ENCODE data around the gene TRAP1. TPM values are rescaled to one million over a fixed set of nuclear protein-coding genes. Genes with fewer than 3 reads are reported as not detected.
A peak's percentile ranks its signal among the peaks of the same experiment; 100 is the strongest.

Gene TRAP1
- polyA plus RNA-seq, 2 of the 4 experiments (the other 2 are of a cell fraction): 103 to 198 TPM

GRCh38 chr16:3650631-3651265, 66.6 kb downstream of the TRAP1 start:
- POLR2A ChIA-PET: no interaction called here
- FAIRE-seq: no peak

GRCh38 chr16:3646348-3646920, 70.9 kb downstream of the TRAP1 start:
- peak overlapping the region; percentile 72 for H3K4me2 ChIP-seq

More at GRCh38 chr16:3650631-3651265, 66.6 kb downstream of the TRAP1 start:
- no peak for TF ChIP-seq SMC3 (IDR thresholded peaks at IDR 0.05)
- no peak for TF ChIP-seq FOXS1 (CRISPR knock-in tag; IDR thresholded peaks at IDR 0.05)
- no peak for TF ChIP-seq ZC3H11A (IDR thresholded peaks at IDR 0.05)
- Histone ChIP-seq H3K27ac (no peak overlapping the region), H3K4me1 (peaks cover 16% of the 10 kb centered on the region), H3K4me3 (no peak overlapping the region), H3K4me2 (no peak overlapping the region), H3K9me3 (no peaks in the 10 kb centered on the region)
- CTCF ChIA-PET: interaction anchor here (1.7 kb wide), 1 partner anchor 12 kb away, joined by 5 read pairs; no protein-coding TSS in a partner anchor
- no peak for ATAC-seq
- no peak for DNase-seq (ENCODE audit: low read depth in 1 of 2, low spot score in 1 of 2)
- WGBS (ENCODE audit: missing lambda C conversion rate): 88% methylated on average over 13 of the region's 13 CpGs

GRCh38 chr16:3645504-3646347, 71.6 kb downstream of the TRAP1 start:
- Histone ChIP-seq H3K4me2 (peak overlapping the region; percentile 72), H3K4me3 (no peak overlapping the region)
- POLR2A ChIA-PET: no interaction called here

More at GRCh38 chr16:3646348-3646920, 70.9 kb downstream of the TRAP1 start:
- DNase-seq (ENCODE audit: low read depth in 1 of 2, low spot score in 1 of 2): peak; percentile 62 to 80
- peak; percentile 47 to 70 for ATAC-seq
- no peak for FAIRE-seq
- POLR2A ChIA-PET: no interaction called here
- no peak overlapping the region for H3K4me3 ChIP-seq
- WGBS (ENCODE audit: missing lambda C conversion rate): 51% methylated on average over 14 of the region's 15 CpGs
- CTCF ChIA-PET: interaction anchor here (0.6 to 1.8 kb wide), 4 partner anchors 9 to 294 kb away, joined by 3 to 5 read pairs (median 4); partner anchors contain the start of gene DNASE1
- no peaks in the 10 kb centered on the region for H3K9me3 ChIP-seq
- TF ChIP-seq MAZ (IDR thresholded peaks at IDR 0.05; ENCODE audit: borderline replicate concordance, low read depth, low read length) (no peak), FOSL2 (IDR thresholded peaks at IDR 0.05) (0 out of 2 replicates have a peak, but pooled peaks have one; percentile 27), FOSL2 (CRISPR knock-in tag; IDR thresholded peaks at IDR 0.05) (peak; percentile 64)
- peak overlapping the region; percentile 44 to 51; a peak in 3 of 6 replicates for H3K27ac ChIP-seq
- H3K4me1 ChIP-seq: peaks cover 16% of the 10 kb centered on the region

GRCh38 chr16:3645108-3645503, 72.2 kb downstream of the TRAP1 start:
- no peak overlapping the region for H3K4me2 ChIP-seq
- WGBS (ENCODE audit: missing lambda C conversion rate): 95% methylated on average over 6 of the region's 6 CpGs

More at GRCh38 chr16:3645504-3646347, 71.6 kb downstream of the TRAP1 start:
- Histone ChIP-seq H3K9me3 (no peaks in the 10 kb centered on the region), H3K27ac (peak overlapping the region; percentile 44 to 51; a peak in 4 of 6 replicates), H3K4me1 (peaks cover 16% of the 10 kb centered on the region)
- DNase-seq (ENCODE audit: low read depth in 1 of 2, low spot score in 1 of 2) (no peak), FAIRE-seq (no peak), ATAC-seq (peak; percentile 15 to 46; a peak in 3 of 6 replicates)
- CTCF ChIA-PET: interaction anchor here (0.6 to 1.8 kb wide), 4 partner anchors 9 to 294 kb away, joined by 3 to 5 read pairs (median 4); partner anchors contain the start of gene DNASE1
- WGBS (ENCODE audit: missing lambda C conversion rate): 68% methylated on average over 19 of the region's 19 CpGs
- TF ChIP-seq E2F6 (IDR thresholded peaks at IDR 0.05; ENCODE audit: borderline replicate concordance, low read depth): no peak
- peak in 1 of 2 experiments; percentile 15; a peak in 1 of 4 replicates for TF ChIP-seq CEBPB (IDR thresholded peaks at IDR 0.05)
- TF ChIP-seq RNF2 (IDR thresholded peaks at IDR 0.05; ENCODE audit: borderline replicate concordance, low read depth): no peak

More at GRCh38 chr16:3645108-3645503, 72.2 kb downstream of the TRAP1 start:
- Histone ChIP-seq H3K27ac (peak overlapping the region in 1 of 2 experiments; percentile 51; a peak in 1 of 6 replicates), H3K9me3 (no peaks in the 10 kb centered on the region), H3K4me3 (no peak overlapping the region), H3K4me1 (peaks cover 16% of the 10 kb centered on the region)
- ATAC-seq (no peak), DNase-seq (ENCODE audit: low read depth in 1 of 2, low spot score in 1 of 2) (no peak), FAIRE-seq (no peak)
- CTCF ChIA-PET: interaction anchor here (1.8 kb wide), 1 partner anchor 10 kb away, joined by 5 read pairs; the partner anchor contains the start of gene DNASE1
- POLR2A ChIA-PET: no interaction called here
- TF ChIP-seq KDM1A (IDR thresholded peaks at IDR 0.05; ENCODE audit: low read depth): no peak
- TF ChIP-seq KDM5A (IDR thresholded peaks at IDR 0.05): no peak
- no peak for TF ChIP-seq POLR2A (IDR thresholded peaks at IDR 0.05; ENCODE audit: low read length)
- TF ChIP-seq TP53 (CRISPR knock-in tag; IDR thresholded peaks at IDR 0.05): no peak
- TF ChIP-seq POLR2AphosphoS2 (conservative IDR thresholded peaks at IDR 0.05; ENCODE audit: low read length): no peak
- TF ChIP-seq HOXB13 (CRISPR knock-in tag; IDR thresholded peaks at IDR 0.05; ENCODE audit: low read depth): no peak
- TF ChIP-seq ZC3H11A (IDR thresholded peaks at IDR 0.05): no peak
- TF ChIP-seq RARB (CRISPR knock-in tag; IDR thresholded peaks at IDR 0.05): no peak
- no peak for TF ChIP-seq EHMT2 (IDR thresholded peaks at IDR 0.05; ENCODE audit: low read depth)
- no peak for TF ChIP-seq PHF8 (IDR thresholded peaks at IDR 0.05; ENCODE audit: borderline replicate concordance, low read depth)
- TF ChIP-seq JUN (IDR thresholded peaks at IDR 0.05): no peak

Measured in A549 (cell line).